ENCODE measurements around the gene GIMAP8.
"Not testable (repeated sequence)": the region's sequence is repeated elsewhere in the genome, so short reads cannot be mapped to it uniquely, and the experiment has no call there.

Gene GIMAP8

DNA sequence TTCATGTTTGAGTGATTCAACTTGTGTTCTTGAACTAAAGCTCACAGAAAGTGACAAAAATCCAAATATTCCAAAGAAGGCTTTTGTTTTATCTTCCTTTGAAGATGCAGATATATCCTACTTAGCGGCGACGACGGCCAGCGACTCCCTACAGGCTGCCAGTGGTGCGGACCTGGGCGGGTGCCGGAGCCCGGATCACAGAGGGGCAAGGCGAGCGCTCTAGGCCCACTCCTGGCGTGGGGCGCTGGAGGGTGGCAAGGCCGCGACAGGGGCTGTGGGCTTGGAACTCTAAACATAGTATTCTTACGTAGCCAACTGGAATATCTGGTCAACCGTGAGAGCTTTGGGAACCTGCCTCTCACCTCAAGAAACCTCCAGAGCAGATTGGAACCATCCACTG, 63.3 kb downstream of the GIMAP8 start:
- Mint-ChIP-seq H3K4me3 (no peak overlapping the region), H3K4me1 (peaks cover 6 to 9% of the 10 kb centered on the region in 2 donors), H3K27me3 (peaks cover 7 to 8% of the 10 kb centered on the region in 2 donors), H3K36me3 (no peaks in the 10 kb centered on the region), H3K9me3 (peaks cover 0 to 3% of the 10 kb centered on the region in 2 donors), H3K27ac (no peak overlapping the region)
- ATAC-seq (replicated peaks) (no peak), DNase-seq (no peak)

GRCh38 chr7:150514748-150515222, 64.4 kb downstream of the GIMAP8 start, which contains the start of gene GIMAP7:
GIMAP7 (plus strand) TSS chr7:150514872; CDS start chr7:150519975, 5,103 bp downstream.
- H3K27me3 Mint-ChIP-seq = peaks cover 7 to 8% of the 10 kb centered on the region in 2 donors
- H3K36me3 Mint-ChIP-seq = no peaks in the 10 kb centered on the region
- DNase-seq (no peak), ATAC-seq (replicated peaks) (peak in 1 of 2 donors; percentile 20)
- peaks cover 0 to 3% of the 10 kb centered on the region in 2 donors for H3K9me3 Mint-ChIP-seq
- H3K4me1 Mint-ChIP-seq = peaks cover 6 to 9% of the 10 kb centered on the region in 2 donors
- no peak within 1 kb of the TSS for H3K27ac Mint-ChIP-seq
- H3K4me3 Mint-ChIP-seq = peak within 1 kb of the TSS in 1 of 2 donors; percentile 4

GRCh38 chr7:150515248-150516147, 65.1 kb downstream of the GIMAP8 start:
- H3K36me3 Mint-ChIP-seq = no peaks in the 10 kb centered on the region
- ATAC-seq (replicated peaks) = no peak
- no peak overlapping the region for H3K27ac Mint-ChIP-seq
- no peak for DNase-seq
- H3K4me1 Mint-ChIP-seq = peaks cover 6 to 9% of the 10 kb centered on the region in 2 donors
- peaks cover 7 to 8% of the 10 kb centered on the region in 2 donors for H3K27me3 Mint-ChIP-seq
- no peaks in the 10 kb centered on the region for H3K9me3 Mint-ChIP-seq
- H3K4me3 Mint-ChIP-seq = no peak overlapping the region

DNA sequence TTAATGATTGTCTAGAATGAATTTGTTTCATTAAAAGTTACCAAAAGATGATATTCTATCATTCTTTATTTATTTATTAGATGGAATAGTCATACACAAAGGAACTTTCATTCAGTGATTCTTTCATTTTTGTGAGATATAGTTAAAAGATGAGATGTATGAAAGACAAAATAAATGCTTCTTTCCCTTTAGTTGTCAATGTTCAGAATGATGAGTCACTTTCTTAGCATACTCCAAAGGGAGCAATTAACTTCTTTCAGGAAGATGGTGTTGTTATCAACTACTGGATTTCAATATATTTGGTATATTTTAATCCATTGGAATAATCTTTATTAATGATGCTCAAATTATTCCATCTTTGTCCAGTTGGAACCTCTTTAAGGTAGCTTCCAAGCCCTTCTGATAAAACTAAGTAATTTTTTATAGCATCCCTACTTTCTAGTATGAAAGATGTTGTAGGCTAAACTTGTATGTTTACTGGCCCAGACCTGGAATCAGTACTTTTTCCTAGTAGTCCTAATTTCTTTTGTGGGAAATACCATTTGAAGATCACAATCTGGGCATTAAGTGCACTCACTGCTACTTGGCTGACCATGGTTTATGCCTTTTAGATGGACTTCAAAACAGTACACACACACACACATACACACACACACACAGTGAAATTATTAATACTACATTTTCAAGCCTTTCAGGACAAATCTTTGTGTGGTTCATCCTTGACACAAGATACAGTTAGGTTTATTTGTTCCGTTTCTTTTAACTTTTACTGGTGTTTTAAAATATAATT, 66.7 kb downstream of the GIMAP8 start:
- ATAC-seq (replicated peaks) = no peak

DNA sequence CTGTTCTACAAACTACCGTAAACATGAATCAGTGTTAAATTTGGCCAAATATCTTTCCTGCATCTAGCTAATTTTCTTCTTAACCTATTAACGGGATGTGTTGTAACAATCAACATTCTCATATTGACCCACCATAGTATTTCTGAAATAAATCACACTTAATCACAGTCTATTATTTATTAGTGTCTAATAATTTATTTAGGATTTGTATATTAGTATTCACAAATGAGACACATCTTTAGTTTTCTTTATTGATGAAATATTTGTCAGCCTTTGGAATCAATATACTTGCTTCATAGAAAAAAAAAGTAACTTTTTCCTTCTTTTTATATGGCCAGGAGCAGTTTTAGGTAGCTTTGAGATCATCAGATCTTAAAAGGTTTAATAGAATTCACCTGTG, 68.9 kb downstream of the GIMAP8 start:
- H3K4me3 Mint-ChIP-seq = no peak overlapping the region
- no peak for DNase-seq
- H3K27ac Mint-ChIP-seq = no peak overlapping the region
- peaks cover 7 to 8% of the 10 kb centered on the region in 2 donors for H3K27me3 Mint-ChIP-seq
- no peak for ATAC-seq (replicated peaks)
- H3K9me3 Mint-ChIP-seq = no peaks in the 10 kb centered on the region
- H3K36me3 Mint-ChIP-seq = no peaks in the 10 kb centered on the region
- peaks cover 6 to 8% of the 10 kb centered on the region in 2 donors for H3K4me1 Mint-ChIP-seq

More for the DNA sequence above, 66.7 kb downstream of the GIMAP8 start:
- DNase-seq = no peak
- H3K4me3 Mint-ChIP-seq = no peak overlapping the region
- no peaks in the 10 kb centered on the region for H3K36me3 Mint-ChIP-seq
- no peaks in the 10 kb centered on the region for H3K9me3 Mint-ChIP-seq
- peaks cover 7 to 8% of the 10 kb centered on the region in 2 donors for H3K27me3 Mint-ChIP-seq
- peaks cover 6 to 9% of the 10 kb centered on the region in 2 donors for H3K4me1 Mint-ChIP-seq
- no peak overlapping the region for H3K27ac Mint-ChIP-seq

DNA sequence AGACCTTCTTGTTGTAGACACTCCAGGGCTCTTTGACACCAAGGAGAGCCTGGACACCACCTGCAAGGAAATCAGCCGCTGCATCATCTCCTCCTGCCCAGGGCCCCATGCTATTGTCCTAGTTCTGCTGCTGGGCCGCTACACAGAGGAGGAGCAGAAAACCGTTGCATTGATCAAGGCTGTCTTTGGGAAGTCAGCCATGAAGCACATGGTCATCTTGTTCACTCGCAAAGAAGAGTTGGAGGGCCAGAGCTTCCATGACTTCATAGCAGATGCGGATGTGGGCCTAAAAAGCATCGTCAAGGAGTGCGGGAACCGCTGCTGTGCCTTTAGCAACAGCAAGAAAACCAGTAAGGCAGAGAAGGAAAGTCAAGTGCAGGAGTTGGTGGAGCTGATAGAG, 69.7 kb downstream of the GIMAP8 start:
- ATAC-seq (replicated peaks) (no peak), DNase-seq (no peak)
- Mint-ChIP-seq H3K27me3 (no peaks in the 10 kb centered on the region), H3K36me3 (no peaks in the 10 kb centered on the region), H3K4me1 (no peaks in the 10 kb centered on the region), H3K27ac (no peak overlapping the region), H3K4me3 (no peak overlapping the region), H3K9me3 (no peaks in the 10 kb centered on the region)

- not testable (repeated sequence) for H3K27ac Mint-ChIP-seq; H3K36me3 Mint-ChIP-seq; H3K27me3 Mint-ChIP-seq; DNase-seq; H3K4me1 Mint-ChIP-seq; H3K4me3 Mint-ChIP-seq; H3K9me3 Mint-ChIP-seq; ATAC-seq (replicated peaks)
Measured at GRCh38 chr7:150522931-150523330, 72.5 kb downstream of the GIMAP8 start.

DNA sequence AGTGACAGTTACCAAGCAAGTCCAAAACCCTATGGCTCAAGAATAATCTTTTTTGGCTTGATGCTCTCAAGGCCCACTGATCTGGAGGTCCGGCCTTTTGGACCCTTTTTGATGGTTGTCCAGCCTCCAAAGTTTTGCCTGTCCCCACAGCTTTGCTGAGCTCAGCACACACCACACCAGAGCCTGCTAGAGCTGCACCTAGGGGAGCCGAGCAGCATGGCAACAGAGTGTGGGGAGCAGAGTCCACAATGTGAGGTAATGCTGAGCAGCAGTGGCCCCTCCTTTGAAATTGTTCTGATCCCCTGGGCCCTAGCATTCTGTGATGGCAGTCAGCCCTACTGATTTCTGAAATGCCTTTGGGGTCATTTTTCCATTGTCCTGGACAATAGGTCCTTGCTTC, 73.6 kb downstream of the GIMAP8 start:
- Mint-ChIP-seq H3K9me3 (peaks cover 6 to 13% of the 10 kb centered on the region in 2 donors), H3K4me3 (no peak overlapping the region)
- DNase-seq = no peak

More for the DNA sequence above, 73.6 kb downstream of the GIMAP8 start:
- Mint-ChIP-seq H3K36me3 (no peaks in the 10 kb centered on the region), H3K27ac (no peak overlapping the region), H3K27me3 (no peaks in the 10 kb centered on the region), H3K4me1 (no peaks in the 10 kb centered on the region)
- ATAC-seq (replicated peaks) = no peak
